Stimulated activated CD4-positive, alpha-beta T cell treated with anti-CD3 and anti-CD28 coated beads, Interleukin-2, amount 100 ng/mL, for 24 hours (primary cell): ENCODE results near the gene LCA5L.
"Not testable (repeated sequence)": the region's sequence is repeated elsewhere in the genome, so short reads cannot be mapped to it uniquely, and the experiment has no call there.

Source experiments
- DNase-seq, 2 donors: peaks; one replicate each; pipeline ENCODE4 v3.0.0-alpha.2; 2020

LCA5L gene

GRCh38 chr21:39386899-39387298 is 58.7 kb downstream of the LCA5L start:
- DNase-seq = no peak

GRCh38 chr21:39386194-39386593 is 59.4 kb downstream of the LCA5L start:
- peak in 1 of 2 donors; percentile 10 for DNase-seq

- peak; percentile 64 to 78 for DNase-seq
Observed at GRCh38 chr21:39385299-39386145, 60.1 kb downstream of the LCA5L start.

- no peak for DNase-seq
Observed at GRCh38 chr21:39384674-39385298, 60.8 kb downstream of the LCA5L start.

- not testable (repeated sequence) for DNase-seq
Observed at GRCh38 chr21:39382096-39382495, 63.5 kb downstream of the LCA5L start.

- DNase-seq = no peak
Observed at GRCh38 chr21:39381009-39381408, 64.6 kb downstream of the LCA5L start.

- peak; percentile 89 to 93 for DNase-seq
Observed at GRCh38 chr21:39379986-39380891, 65.3 kb downstream of the LCA5L start.

- DNase-seq = no peak
Observed at GRCh38 chr21:39377444-39378050, 68.0 kb downstream of the LCA5L start.

GRCh38 chr21:39375446-39375845 is 70.1 kb downstream of the LCA5L start:
- no peak for DNase-seq

- no peak for DNase-seq
Observed at GRCh38 chr21:39374046-39374445, 71.5 kb downstream of the LCA5L start.

GRCh38 chr21:39373634-39374033 is 71.9 kb downstream of the LCA5L start:
- no peak for DNase-seq

GRCh38 chr21:39369896-39370288 is 75.7 kb downstream of the LCA5L start:
- not testable (repeated sequence) for DNase-seq

GRCh38 chr21:39367783-39368182 is 77.8 kb downstream of the LCA5L start:
- DNase-seq = no peak

GRCh38 chr21:39366563-39366962 is 79.0 kb downstream of the LCA5L start:
- no peak for DNase-seq

- DNase-seq = no peak
Observed at GRCh38 chr21:39364949-39365348, 80.6 kb downstream of the LCA5L start.

- no peak for DNase-seq
Observed at GRCh38 chr21:39363607-39364555, 81.7 kb downstream of the LCA5L start.

- DNase-seq = no peak
Observed at GRCh38 chr21:39362733-39363132, 82.8 kb downstream of the LCA5L start.

GRCh38 chr21:39359382-39359781 is 86.2 kb downstream of the LCA5L start:
- no peak for DNase-seq
